Ovary (tissue), 3 donors: ENCODE measurements around the gene RXRG.

Experiments
- EP300 ChIP-seq: sonication (generic); formaldehyde crosslinking; IDR thresholded peaks from one replicate; pipeline ENCODE4 v1.6.1; 2017; ENCODE audit warnings: antibody characterized with exemption
- TF ChIP-seq, protein P1 (sequence below), 3 donors: fragments of 450-650 bp in 2 of 3; fragments of 200-600 bp in 1 of 3; IDR thresholded peaks; one replicate each; pipeline versions ENCODE4 v1.5.1 to v1.8.0; 2016 to 2022; ENCODE audit warnings: antibody characterized with exemption in 3 of 3, mild to moderate bottlenecking in 1 of 3
- donor health status: DM: no; HTN: no; CAD: no.

- TF ChIP-seq, protein P1, sequence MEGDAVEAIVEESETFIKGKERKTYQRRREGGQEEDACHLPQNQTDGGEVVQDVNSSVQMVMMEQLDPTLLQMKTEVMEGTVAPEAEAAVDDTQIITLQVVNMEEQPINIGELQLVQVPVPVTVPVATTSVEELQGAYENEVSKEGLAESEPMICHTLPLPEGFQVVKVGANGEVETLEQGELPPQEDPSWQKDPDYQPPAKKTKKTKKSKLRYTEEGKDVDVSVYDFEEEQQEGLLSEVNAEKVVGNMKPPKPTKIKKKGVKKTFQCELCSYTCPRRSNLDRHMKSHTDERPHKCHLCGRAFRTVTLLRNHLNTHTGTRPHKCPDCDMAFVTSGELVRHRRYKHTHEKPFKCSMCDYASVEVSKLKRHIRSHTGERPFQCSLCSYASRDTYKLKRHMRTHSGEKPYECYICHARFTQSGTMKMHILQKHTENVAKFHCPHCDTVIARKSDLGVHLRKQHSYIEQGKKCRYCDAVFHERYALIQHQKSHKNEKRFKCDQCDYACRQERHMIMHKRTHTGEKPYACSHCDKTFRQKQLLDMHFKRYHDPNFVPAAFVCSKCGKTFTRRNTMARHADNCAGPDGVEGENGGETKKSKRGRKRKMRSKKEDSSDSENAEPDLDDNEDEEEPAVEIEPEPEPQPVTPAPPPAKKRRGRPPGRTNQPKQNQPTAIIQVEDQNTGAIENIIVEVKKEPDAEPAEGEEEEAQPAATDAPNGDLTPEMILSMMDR (IDR thresholded peaks at IDR 0.05) = no peak
- TF ChIP-seq EP300 = no peak
These were observed 31.9 kb upstream of the RXRG start for GRCh38 chr1:165476776-165477175.
